RWPE2 (cell line): Measurements from ENCODE around the gene S100A9.

Experiments
- ATAC-seq: fragments of 200-7000 bp; cut with Tn5 transposase; 3 replicates; pipeline ENCODE4 v1.9.1; 2021; ENCODE audit warnings: low read depth
- DNase-seq: peaks from one replicate; pipeline ENCODE4 v3.0.0-alpha.2; 2020; ENCODE audit warnings: low spot score
- H3K27ac ChIP-seq: fragments of 450-650 bp; 2 replicates; pipeline ENCODE4 v1.5.1; 2017; ENCODE audit warnings: mild to moderate bottlenecking; ENCODE audit not compliant: poor library complexity, severe bottlenecking
- H3K27me3 ChIP-seq: fragments of 250-450 bp; sonication (Bioruptor Pico); 2 replicates; pipeline ENCODE4 v1.5.1; 2021; ENCODE audit warnings: mild to moderate bottlenecking, moderate library complexity; ENCODE audit not compliant: insufficient read depth, poor library complexity, severe bottlenecking
- H3K36me3 ChIP-seq: fragments of 250-450 bp; sonication (Bioruptor Pico); 2 replicates; pipeline ENCODE4 v1.5.1; 2020; ENCODE audit warnings: low read depth, mild to moderate bottlenecking, moderate library complexity
- H3K4me1 ChIP-seq: fragments of 250-450 bp; sonication (Bioruptor Pico); 2 replicates; pipeline ENCODE4 v1.5.1; 2021; ENCODE audit warnings: mild to moderate bottlenecking, moderate library complexity; ENCODE audit not compliant: insufficient read depth, poor library complexity, severe bottlenecking
- H3K4me3 ChIP-seq: fragments of 250-450 bp; sonication (Bioruptor Pico); 2 replicates; pipeline ENCODE4 v1.5.1; 2021; ENCODE audit warnings: mild to moderate bottlenecking, moderate library complexity; ENCODE audit not compliant: severe bottlenecking
- H3K9me3 ChIP-seq: fragments of 250-450 bp; sonication (Bioruptor Pico); 2 replicates; pipeline ENCODE4 v1.5.1; 2021; ENCODE audit warnings: mild to moderate bottlenecking, moderate library complexity; ENCODE audit not compliant: severe bottlenecking
- CTCF ChIP-seq: fragments of 450-650 bp; IDR thresholded peaks from one replicate; pipeline ENCODE4 v1.5.1; 2017; ENCODE audit warnings: mild to moderate bottlenecking, moderate library complexity; ENCODE audit not compliant: poor library complexity, severe bottlenecking

Gene S100A9

GRCh38 chr1:153333902-153334301 lies 23.8 kb upstream of the S100A9 start:
- no peaks in the 10 kb centered on the region for H3K4me1 ChIP-seq
- no peak for ATAC-seq
- H3K4me3 ChIP-seq, result no peak overlapping the region
- TF ChIP-seq CTCF, result no peak
- DNase-seq, result no peak
- H3K36me3 ChIP-seq, result no peaks in the 10 kb centered on the region
- H3K9me3 ChIP-seq, result no peaks in the 10 kb centered on the region
- H3K27me3 ChIP-seq, result peaks cover 3% of the 10 kb centered on the region
- H3K27ac ChIP-seq, result no peak overlapping the region

GRCh38 chr1:153336650-153337049 lies 21.0 kb upstream of the S100A9 start:
- Histone ChIP-seq H3K36me3 (no peaks in the 10 kb centered on the region), H3K27ac (no peak overlapping the region), H3K4me3 (no peak overlapping the region), H3K9me3 (no peaks in the 10 kb centered on the region), H3K27me3 (peaks cover 2% of the 10 kb centered on the region), H3K4me1 (no peaks in the 10 kb centered on the region)
- ATAC-seq, result no peak
- DNase-seq, result no peak
- TF ChIP-seq CTCF, result no peak

GRCh38 chr1:153337980-153338853 lies 19.4 kb upstream of the S100A9 start:
- H3K27me3 ChIP-seq, result no peaks in the 10 kb centered on the region

GRCh38 chr1:153339802-153340201 lies 17.9 kb upstream of the S100A9 start:
- no peaks in the 10 kb centered on the region for H3K9me3 ChIP-seq
- ATAC-seq, result no peak
- no peak for TF ChIP-seq CTCF
- H3K36me3 ChIP-seq, result no peaks in the 10 kb centered on the region
- H3K27ac ChIP-seq, result no peak overlapping the region
- no peak for DNase-seq
- no peaks in the 10 kb centered on the region for H3K4me1 ChIP-seq
- H3K4me3 ChIP-seq, result no peak overlapping the region
- no peaks in the 10 kb centered on the region for H3K27me3 ChIP-seq

More at GRCh38 chr1:153337980-153338853, 19.4 kb upstream of the S100A9 start:
- Histone ChIP-seq H3K36me3 (no peaks in the 10 kb centered on the region), H3K9me3 (no peaks in the 10 kb centered on the region), H3K27ac (no peak overlapping the region), H3K4me1 (no peaks in the 10 kb centered on the region), H3K4me3 (no peak overlapping the region)
- DNase-seq, result no peak
- no peak for TF ChIP-seq CTCF
- no peak for ATAC-seq

GRCh38 chr1:153340356-153340755 lies 17.3 kb upstream of the S100A9 start:
- no peak overlapping the region for H3K27ac ChIP-seq
- no peaks in the 10 kb centered on the region for H3K36me3 ChIP-seq
- no peak for ATAC-seq
- TF ChIP-seq CTCF, result no peak
- no peaks in the 10 kb centered on the region for H3K27me3 ChIP-seq
- no peaks in the 10 kb centered on the region for H3K4me1 ChIP-seq
- H3K4me3 ChIP-seq, result no peak overlapping the region
- DNase-seq, result no peak
- no peaks in the 10 kb centered on the region for H3K9me3 ChIP-seq
